Upper lobe of right lung (tissue), 1 donor: ENCODE data around the gene PRDM16. TPM values are rescaled to one million over a fixed set of nuclear protein-coding genes. Genes with fewer than 3 reads are reported as not detected.

ENCODE experiments used
- ATAC-seq: fragments of 200-7000 bp; cut with Tn5 transposase; one replicate; pipeline ENCODE4 v1.9.1; 2020; ENCODE audit warnings: mild to moderate bottlenecking, moderate library complexity
- DNase-seq: peaks from one replicate; pipeline ENCODE4 v3.0.0-alpha.2; 2020
- H3K27ac ChIP-seq: fragments of 200-600 bp; one replicate; pipeline ENCODE4 v1.8.0; 2022
- H3K27me3 ChIP-seq: fragments of 200-600 bp; one replicate; pipeline ENCODE4 v1.8.0; 2022; ENCODE audit warnings: mild to moderate bottlenecking
- H3K36me3 ChIP-seq: fragments of 200-600 bp; one replicate; pipeline ENCODE4 v1.8.0; 2022
- H3K4me1 ChIP-seq: fragments of 200-600 bp; one replicate; pipeline ENCODE4 v1.8.0; 2022
- H3K4me3 ChIP-seq: fragments of 200-600 bp; one replicate; pipeline ENCODE4 v1.8.0; 2022; ENCODE audit warnings: mild to moderate bottlenecking
- H3K9me3 ChIP-seq: fragments of 200-600 bp; one replicate; pipeline ENCODE4 v1.8.0; 2022
- CTCF ChIP-seq: fragments of 200-600 bp; IDR thresholded peaks from one replicate; pipeline ENCODE4 v1.8.0; 2022; ENCODE audit warnings: antibody characterized with exemption
- intact Hi-C: fragments of 100-400 bp; cut with DNase I; formaldehyde crosslinking; loops from one replicate; pipeline ENCODE4 v1.11.0; 2022
- total RNA-seq: library from RNA; stranded (reverse); fragmentation: NEBNext Ultra II Directional; extraction: Animal tissue kit (Norgen Biotek cat#: 25700); gene quantifications from one replicate; pipeline ENCODE4 v1.2.1, GENCODE V29; 2021
- donor health status: DM: no; HTN: yes; CAD: no; lungs with severe emphysema.

The PRDM16 gene
- total RNA-seq, 1 donor from 2014 or later: 21.0 TPM

- Histone ChIP-seq H3K27ac (no peak overlapping the region), H3K9me3 (no peaks in the 10 kb centered on the region), H3K36me3 (no peaks in the 10 kb centered on the region), H3K4me1 (no peaks in the 10 kb centered on the region), H3K27me3 (no peaks in the 10 kb centered on the region), H3K4me3 (no peak overlapping the region)
- intact Hi-C loops: no loop called here
- TF ChIP-seq CTCF: no peak
- ATAC-seq: no peak
- DNase-seq: no peak
Measured at GRCh38 chr1:3373175-3373574, 304.2 kb downstream of the PRDM16 start.

GRCh38 chr1:3373700-3374405 is 304.9 kb downstream of the PRDM16 start:
- no peak for TF ChIP-seq CTCF
- Histone ChIP-seq H3K9me3 (no peaks in the 10 kb centered on the region), H3K27me3 (no peaks in the 10 kb centered on the region), H3K4me1 (no peaks in the 10 kb centered on the region), H3K36me3 (no peaks in the 10 kb centered on the region), H3K27ac (no peak overlapping the region), H3K4me3 (no peak overlapping the region)
- DNase-seq (no peak), ATAC-seq (no peak)
- intact Hi-C loops: no loop called here

- no peaks in the 10 kb centered on the region for H3K4me1 ChIP-seq
- H3K9me3 ChIP-seq: no peaks in the 10 kb centered on the region
- no peak overlapping the region for H3K4me3 ChIP-seq
- DNase-seq: no peak
- intact Hi-C loops: no loop called here
- no peak overlapping the region for H3K27ac ChIP-seq
- no peaks in the 10 kb centered on the region for H3K36me3 ChIP-seq
- no peak for ATAC-seq
- no peak for TF ChIP-seq CTCF
- no peaks in the 10 kb centered on the region for H3K27me3 ChIP-seq
Measured at GRCh38 chr1:3375245-3375644, 306.2 kb downstream of the PRDM16 start.

- Histone ChIP-seq H3K4me3 (no peak overlapping the region), H3K4me1 (no peaks in the 10 kb centered on the region), H3K27ac (no peak overlapping the region), H3K9me3 (no peaks in the 10 kb centered on the region), H3K27me3 (no peaks in the 10 kb centered on the region), H3K36me3 (no peaks in the 10 kb centered on the region)
- no peak for TF ChIP-seq CTCF
- intact Hi-C loops: no loop called here
- DNase-seq: no peak
- ATAC-seq: no peak
Measured at GRCh38 chr1:3377166-3377565, 308.2 kb downstream of the PRDM16 start.

GRCh38 chr1:3377604-3378279 is 308.7 kb downstream of the PRDM16 start:
- Histone ChIP-seq H3K9me3 (no peaks in the 10 kb centered on the region), H3K4me3 (no peak overlapping the region), H3K27ac (no peak overlapping the region), H3K27me3 (no peaks in the 10 kb centered on the region), H3K36me3 (no peaks in the 10 kb centered on the region), H3K4me1 (no peaks in the 10 kb centered on the region)
- TF ChIP-seq CTCF: no peak
- DNase-seq (no peak), ATAC-seq (no peak)
- intact Hi-C loops: no loop called here
